Stimulated activated CD8-positive, alpha-beta memory T cell treated with anti-CD3 and anti-CD28 coated beads, Interleukin-7, amount 100 ng/mL, for 1 hour (primary cell): ENCODE measurements around the gene ZMAT5.

Experiments
- DNase-seq, 2 donors: peaks; one replicate each; pipeline ENCODE4 v3.0.0-alpha.2; 2020; ENCODE audit warnings: low read depth in 2 of 2

The ZMAT5 gene

DNA sequence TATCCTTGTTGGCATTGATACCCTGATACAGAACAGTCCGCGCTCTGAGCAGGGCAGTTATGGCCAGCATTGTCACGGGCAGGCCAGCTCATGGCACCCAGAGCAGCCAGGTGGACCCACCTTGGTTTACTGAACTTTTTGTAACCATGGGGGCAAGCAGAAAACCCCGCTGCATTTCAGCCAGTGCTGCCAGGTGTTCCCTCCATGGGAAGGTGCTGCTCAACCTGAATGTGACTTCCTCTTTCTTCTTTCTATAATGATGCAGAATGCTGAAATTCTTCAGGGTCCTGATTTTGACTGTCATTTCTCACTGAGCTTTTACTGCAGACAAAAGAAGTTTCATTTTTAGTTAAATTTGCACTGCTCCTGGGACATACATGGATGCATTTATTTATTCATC lies 82.6 kb downstream of the ZMAT5 start:
- DNase-seq = no peak

GRCh38 chr22:29683536-29683935 lies 83.3 kb downstream of the ZMAT5 start:
- no peak for DNase-seq
